NCI-H2196 (cell line): ENCODE measurements around the gene PTPRT.

Experiments used
- DNase-seq: peaks from one replicate; lab custom pipeline; 2025; ENCODE audit not compliant: unreplicated experiment; lab: John Stamatoyannopoulos, UW

Gene PTPRT

DNA sequence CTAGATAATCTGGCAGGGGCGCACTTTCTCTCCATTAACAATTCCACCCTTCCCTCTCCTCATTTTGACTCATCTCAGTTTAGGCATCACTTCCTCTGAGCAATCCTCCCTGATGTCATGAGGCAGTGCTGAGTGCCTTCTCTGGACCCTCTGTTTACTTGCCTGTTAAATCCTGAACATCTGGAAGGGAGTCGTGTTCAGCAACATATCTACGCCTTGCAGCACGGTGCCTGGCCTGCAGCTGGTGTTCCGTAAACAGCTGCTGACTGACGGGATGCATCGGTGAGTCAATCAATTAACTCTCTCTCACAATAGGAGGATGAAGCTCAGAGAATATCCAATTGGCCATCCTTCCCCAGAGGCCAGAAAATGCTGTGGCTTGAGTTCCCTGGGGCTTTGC lies 613.5 kb downstream of the PTPRT start:
- no peak for DNase-seq

DNA sequence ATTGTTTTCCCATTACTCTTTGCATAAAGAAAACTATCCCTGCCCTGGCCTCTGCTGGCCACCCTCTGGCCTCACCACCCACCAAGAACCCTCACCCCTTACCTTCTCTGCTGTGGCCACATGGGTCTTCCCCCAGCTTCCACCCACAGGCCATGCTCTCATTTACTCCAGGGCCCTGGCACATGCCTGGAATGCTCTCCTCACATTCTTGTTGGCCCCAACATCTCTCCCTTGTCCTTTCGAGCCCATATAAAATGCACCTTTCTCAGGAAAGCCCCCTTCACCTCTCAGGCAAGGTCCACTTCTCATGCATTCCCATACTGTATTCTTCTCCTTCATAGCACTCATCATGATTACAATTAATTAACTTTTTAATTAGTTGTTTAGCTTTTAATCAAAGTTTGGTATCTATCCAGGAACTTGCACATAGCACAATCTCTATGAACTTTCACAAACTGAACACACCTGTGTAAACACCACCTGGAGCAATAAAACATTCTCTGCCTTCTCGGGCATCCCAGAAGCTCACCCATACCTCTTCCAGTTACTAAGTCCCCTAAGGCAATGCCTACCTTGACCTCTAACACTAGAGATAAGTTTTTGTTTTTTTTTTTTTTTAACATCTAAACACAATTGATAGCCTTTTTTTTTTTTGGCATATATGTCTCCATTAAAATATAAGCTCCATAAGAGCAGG lies 617.2 kb downstream of the PTPRT start:
- no peak for DNase-seq

DNA sequence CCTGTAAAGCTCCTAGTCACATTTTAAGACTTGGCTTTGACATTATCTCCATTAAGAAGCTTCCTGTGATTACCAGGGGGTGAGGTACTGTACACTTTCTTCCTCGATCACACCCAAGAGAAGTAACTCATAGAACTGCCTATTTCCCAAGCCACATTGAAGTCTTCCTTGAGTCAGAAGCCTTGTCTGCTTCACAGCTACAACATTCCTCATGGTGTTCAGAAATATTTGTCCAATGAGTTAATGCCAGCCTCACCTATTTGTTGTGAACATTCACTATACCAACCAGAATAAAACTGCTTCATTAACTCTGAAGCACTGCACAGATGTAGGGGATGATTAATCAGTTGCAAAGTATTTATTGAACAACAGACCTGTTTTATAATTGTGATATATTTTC lies 622.3 kb downstream of the PTPRT start:
- DNase-seq: no peak

DNA sequence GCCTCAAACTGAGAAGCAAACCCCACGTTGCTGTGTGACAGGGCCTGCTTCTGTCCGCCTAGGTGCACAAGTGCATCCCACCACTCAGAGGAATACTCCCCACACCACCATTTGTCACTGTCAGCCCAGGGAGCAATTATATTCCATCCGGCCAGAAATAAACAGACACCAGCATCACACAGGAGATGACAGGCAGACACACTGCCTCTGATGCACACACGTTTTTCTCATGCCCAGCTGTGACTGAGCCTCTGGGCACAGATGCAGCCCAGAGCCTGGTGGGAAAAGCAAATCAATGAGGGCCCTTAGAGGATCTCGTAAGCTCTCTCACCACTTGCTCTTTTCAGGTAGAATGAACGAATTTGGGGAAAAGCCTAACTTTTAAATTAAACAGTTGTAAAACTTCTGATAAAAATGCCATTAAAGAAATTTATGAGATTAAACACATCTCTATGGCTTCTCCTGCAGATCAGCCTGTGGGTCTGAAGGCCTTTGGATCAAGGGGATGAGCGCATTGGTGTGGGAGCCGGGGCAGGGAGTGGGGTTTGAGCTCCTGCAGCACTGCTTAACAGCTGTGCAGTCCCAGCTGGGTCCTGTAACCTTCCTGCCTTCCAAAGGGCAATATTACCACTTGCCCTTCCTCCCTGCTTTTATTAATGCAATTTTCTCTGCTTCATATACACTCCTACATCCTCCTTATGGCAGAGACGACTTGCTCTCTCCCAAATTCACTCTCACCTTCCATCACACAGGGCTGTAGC lies 624.3 kb downstream of the PTPRT start:
- DNase-seq: no peak

DNA sequence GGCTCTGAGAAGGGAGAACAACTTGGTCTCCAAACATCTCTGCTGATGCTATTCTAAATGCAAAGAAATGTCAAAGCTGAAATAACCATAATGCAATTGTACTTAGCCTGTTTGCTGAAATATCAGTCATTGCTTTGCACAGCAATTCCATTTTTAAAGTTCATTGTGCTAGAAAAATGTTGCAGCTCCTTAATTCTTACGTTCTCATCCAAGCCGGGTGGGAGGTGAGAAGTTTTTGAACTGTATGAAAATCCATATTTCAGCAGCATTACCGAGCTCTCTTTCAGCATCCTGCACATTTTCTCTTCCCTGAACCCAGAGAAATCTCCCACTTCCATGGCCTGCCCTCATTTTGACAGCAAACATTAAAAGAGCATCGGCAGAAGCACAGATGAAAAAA lies 630.0 kb downstream of the PTPRT start:
- DNase-seq: no peak

DNA sequence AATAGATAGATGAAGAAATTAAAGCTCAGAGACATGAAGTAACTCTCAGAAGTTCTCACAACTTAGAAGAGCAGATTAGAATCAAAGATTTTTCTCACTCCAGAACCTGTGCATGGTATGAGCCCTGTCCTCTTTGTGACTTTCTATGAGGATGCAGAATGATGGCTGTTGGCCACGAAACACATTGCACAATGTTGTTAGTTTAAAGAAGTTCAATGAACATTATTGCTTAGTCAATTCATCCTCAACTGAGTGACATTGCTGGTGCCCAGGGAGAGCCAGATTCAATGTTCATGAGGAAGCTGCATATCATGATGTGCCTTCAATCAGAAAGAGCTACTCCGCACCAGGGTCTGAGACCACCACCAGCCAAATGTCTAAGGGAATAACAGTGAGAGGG lies 633.1 kb downstream of the PTPRT start:
- no peak for DNase-seq

DNA sequence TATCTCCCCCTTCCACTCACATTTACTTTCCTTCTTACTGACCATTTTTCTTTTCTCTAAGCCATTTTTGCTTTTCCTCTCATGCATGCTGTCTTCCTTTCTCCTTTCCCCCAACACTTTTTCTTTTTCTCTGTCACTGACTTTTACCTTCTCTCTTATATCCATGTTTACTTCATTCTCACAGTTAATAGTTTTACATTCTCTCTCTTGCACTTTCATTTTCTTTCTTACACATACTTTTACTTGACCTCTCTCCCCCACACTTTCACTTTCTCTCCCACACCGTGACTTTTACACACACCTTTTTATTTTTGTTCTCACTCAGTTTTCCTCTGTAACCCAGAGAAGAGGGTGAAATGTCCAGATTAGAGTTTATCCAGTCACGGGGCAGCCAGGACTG lies 636.3 kb downstream of the PTPRT start:
- DNase-seq: no peak

DNA sequence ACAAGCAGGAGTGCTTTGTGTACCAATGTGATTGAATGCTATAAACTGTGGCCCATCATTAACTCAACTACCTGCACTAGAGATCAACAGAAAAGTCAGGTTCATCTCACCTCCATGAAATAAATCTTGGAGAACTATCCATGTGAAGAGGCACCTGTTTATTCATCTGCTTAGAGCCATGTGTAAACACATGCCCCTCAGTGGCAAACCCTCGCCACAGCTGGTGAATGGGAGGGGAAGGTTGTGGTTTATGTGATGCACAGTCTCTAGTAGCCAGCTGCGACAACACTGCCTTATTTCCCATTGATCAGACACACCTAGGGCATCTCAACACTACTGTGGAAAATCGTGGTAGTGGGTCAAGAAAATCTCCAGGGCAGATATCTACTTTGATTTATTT lies 640.2 kb downstream of the PTPRT start:
- DNase-seq: no peak

DNA sequence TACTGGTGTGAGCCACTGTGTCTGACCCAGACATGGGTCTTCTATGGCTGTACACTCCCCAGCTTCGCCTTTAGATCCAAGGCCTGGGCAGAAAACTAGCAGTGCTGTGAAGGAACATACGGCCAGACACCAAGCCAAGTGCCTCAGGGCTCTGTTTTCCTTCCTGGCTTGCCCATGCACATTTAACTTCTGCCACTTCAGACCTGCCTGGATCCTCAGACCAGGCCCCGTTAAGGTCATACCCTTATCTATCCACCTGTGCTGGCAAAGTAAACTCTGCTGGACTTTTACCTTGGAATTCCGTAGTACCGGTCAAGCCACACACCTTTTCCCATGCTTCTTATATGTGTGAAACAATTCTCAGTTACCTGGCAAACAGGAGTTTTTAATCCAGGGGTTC lies 644.8 kb downstream of the PTPRT start:
- DNase-seq: no peak

DNA sequence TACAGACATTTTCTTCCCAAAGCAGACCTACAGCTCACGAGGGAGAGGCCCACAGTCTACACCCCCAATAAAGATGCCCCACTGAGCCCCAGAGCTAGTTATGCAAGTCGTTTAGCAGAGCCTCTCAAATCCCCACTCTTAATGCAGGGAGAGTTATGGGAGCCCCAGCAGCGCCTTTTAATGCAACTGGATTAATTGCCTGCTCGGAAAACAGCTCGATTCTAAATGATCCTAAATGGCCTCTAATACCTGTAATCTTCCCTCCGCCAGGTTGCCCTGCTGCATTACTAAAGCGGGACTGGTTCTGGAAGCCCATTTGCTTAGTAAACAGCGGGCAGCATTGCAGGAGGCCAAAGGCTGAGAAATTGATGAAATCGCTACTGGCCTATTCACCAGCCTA lies 656.9 kb downstream of the PTPRT start:
- DNase-seq: no peak

DNA sequence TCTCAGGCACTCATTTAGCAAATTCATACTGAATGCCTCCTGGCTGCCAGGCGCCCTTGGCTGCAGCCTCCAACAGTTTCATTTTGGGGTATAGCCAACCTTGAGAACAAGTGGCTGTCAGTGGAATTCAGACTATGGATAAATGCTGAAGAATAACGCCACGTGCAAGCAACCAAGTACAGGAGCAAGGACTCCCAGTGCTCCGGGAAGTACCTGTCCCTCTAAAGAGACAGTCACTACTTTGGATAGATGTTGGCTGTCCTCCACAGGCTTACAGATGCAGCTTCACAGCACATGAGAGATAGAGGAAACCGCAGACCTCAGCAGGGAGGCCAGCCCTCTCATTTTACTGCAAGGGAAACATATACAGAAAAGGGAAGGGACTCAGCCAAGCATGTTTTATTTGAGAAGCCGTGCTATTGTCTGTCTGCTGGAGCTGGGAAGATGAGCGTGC lies 658.2 kb downstream of the PTPRT start:
- DNase-seq: no peak

DNA sequence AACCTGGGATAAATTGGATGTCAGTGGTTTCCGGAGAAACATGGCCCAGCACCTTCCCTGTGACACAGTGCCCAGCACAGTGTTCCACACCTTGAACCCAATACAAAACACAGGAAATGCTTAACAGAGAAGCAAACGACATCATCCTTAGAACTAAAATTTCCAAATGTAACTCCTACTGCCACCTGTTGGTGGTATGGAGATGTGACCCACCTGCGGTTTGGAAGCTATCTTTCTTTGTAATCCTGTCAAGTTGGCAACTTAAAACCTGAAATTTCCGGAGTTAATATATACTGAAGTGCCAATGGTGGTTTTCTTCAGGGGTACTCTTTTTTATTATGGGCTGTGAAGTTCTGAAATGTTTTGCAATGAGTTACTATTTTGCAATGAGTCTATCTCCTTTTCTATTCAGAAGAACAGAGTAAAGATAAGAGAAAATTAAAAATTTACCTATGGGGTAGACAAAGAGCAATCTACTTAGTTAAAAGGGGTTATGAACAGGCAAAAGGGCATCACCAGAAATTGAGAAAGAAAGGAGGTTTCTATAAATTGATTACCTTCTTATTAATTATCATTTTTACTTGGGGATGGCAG lies 658.8 kb downstream of the PTPRT start:
- DNase-seq: no peak

DNA sequence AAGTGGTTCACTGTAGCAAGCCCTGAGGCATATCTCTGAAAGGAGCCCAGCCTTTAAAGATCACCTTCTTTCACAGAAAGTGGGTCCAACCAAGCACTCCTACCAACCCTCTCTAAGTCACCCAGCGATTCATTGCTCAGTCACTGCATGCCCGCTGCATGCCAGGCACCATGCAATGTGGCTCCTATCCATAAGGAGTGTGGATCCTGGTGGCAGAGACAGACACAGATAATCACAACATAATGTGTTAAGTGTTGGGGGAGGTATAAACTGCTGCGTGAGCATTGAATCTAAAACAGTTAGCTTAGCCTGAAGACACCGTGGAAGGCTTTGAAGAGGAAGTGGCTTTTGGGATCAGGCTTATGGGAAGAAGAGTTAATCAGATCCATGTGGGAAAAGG lies 659.5 kb downstream of the PTPRT start:
- DNase-seq: no peak

DNA sequence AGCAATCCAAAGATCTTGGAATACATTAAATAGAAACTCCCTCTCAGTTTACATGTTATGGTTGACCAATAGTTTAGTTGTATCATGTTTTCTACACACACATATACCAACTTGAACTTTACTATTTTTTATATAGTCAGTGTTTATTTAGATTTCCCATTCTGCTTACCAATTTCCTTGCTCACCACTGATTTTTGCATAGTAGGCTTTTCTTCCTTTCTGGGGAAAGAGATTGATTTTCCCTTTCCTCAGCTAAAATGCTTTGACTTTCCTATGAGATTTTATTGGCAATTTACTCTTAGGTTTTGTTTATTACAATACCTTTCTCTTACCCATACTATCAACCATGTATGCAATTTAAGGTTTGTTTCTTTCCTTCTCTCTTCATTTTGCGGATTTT lies 665.6 kb downstream of the PTPRT start:
- no peak for DNase-seq

DNA sequence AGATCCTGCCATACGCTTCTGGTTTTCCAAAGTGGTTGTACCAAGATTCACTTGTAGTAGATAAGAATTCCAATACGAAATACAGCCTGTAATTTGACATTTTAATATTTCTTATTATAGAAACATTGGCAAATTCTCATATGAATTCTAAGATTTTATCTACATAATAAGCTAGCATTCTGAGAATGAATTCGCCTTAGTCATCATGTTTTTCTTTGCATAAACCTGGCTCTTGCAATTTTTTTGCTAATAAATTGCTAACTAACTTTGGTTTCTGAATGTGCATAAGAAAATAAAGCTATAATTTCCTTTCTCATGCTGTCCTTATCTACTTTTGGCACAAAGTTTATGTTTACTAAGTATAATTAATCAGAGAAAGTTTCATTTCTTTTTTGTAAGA lies 673.0 kb downstream of the PTPRT start:
- no peak for DNase-seq

DNA sequence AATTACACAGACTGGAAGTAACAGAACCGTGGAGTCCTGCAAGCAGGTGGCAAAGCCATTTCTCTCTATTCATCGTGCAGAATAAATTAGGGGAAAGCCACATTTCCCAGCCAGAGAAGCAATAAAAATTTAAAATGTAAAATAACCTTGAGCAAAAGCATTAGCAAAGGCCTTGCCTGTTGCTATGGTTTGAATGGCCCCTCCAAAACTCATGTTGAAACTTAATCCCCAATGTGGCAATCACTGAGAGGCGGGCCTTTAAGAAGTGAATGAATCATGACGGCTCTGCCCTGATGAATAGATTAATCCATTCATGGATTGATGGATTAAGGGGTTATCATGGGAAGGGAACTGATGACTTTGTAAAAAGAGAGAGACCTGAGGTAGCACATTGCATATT lies 679.0 kb downstream of the PTPRT start:
- no peak for DNase-seq

DNA sequence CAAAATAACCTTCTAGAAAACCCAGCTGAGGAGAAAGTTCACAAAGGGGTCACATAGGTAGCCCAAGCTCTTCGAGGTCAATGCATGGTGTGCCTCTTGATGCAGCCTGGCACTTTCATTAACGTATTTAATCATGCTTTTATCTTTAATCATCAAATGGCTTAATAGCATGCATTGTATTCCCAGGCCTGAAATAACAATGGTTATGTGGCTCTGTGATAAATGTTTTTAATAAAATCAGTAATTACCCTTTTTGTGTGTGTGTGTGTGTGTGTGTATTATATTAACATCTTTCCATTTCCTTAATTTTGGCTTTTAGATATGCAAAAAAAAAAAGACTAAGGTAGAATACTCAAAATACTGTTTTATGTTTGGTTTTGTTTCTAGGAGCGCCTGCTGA lies 681.8 kb downstream of the PTPRT start:
- DNase-seq: no peak

DNA sequence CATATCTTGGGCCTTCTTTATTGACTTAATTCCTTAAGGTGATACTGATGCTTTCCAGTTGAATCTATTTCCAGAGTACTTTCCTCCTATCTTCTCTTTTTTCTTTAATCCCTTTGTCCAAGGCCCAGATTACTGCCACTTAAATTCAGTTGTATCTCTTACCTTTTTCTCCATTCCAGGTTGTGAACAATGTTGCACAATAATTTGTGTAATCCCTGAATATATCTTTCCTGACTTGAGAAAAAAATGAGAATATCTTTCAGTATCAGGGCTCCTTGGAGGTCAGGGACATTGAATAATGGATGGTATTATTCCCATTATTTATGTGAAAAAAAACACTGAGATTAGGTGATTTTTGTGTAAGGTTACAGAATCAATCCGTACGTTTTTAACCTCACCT lies 683.3 kb downstream of the PTPRT start:
- no peak for DNase-seq

DNA sequence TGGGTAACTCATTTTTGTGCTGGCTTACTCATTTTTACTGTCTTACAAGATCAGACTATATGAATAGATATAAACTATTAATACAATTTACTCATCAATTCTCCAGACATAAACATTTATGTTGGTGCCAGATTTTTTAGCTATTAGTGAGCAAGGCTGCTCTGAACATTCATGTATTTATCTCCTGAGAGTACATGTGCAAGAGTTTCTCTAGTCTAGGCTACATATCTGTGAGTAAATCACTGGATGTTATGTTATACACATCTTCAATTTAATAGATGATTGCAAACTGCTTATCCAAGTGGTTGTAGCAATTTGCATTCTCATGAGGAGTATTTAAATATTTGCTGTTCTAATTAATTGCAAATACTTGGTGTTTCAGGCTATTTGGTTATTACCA lies 687.1 kb downstream of the PTPRT start:
- no peak for DNase-seq

DNA sequence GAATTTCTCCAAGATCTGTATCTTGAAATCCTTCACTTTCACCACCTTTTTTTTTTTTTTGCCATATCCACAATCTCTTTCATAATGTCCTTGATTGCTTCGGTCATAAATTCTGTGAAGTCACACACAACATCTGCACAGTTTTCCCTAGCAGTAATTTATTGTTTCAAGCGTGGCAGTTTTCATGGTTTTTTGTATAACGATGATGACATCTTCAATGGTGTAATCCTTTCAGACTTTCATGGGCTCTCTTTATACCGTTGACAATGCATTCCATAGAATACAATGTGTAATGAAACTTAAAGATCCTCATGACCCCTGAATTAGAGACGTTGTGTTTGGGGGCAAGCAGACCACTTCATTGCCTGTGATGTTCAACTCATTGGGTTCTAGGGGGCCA lies 693.1 kb downstream of the PTPRT start:
- no peak for DNase-seq

DNA sequence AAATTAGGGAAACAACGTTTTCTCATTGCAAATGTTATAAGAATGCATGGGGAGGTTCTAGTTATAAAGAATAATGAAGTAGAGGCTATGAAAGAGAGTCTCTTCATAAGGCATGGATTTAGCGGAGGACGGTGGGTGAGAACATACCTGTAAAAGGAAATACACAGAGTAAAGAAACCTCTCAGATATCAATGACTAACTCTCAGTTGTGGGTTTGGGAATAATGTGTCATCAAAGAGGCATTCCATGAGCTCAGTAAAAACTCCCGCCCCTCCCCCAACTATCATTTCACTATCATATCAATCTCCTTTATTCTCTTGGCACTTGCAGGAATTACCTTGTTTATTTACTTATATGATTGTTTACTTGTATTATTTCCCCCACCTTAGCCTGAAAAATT lies 695.4 kb downstream of the PTPRT start:
- no peak for DNase-seq

DNA sequence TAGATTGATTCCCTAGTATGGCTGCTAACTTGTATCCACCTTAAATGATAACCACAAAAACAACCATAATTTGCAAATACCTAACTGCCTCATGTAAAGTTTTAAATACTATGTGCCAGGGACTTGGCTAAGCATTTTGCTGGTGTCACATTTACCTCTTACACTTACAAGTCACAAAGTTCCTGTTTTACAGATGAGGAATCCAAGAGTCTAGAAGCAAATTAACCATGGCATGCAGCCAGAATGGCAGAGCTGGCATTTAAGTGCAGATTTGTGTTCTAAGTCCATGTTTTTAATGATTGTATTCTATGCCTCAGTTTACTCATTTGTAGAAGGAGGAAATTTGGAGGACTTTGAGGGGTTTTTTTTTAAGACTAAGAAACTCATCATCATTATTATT lies 696.7 kb downstream of the PTPRT start:
- no peak for DNase-seq
